Epithelial cell of proximal tubule (primary cell): ENCODE results near the gene UBE2H. TPM values are rescaled to one million over a fixed set of nuclear protein-coding genes. Genes with fewer than 3 reads are reported as not detected.

ENCODE experiments used
- DNase-seq: peaks from one replicate; pipeline ENCODE4 v3.0.0-alpha.2; 2011; ENCODE audit warnings: low read depth
- H3K4me3 ChIP-seq: 2 replicates; pipeline ENCODE4 v1.5.1; 2011; ENCODE audit warnings: low read depth, mild to moderate bottlenecking, low read length
- CTCF ChIP-seq: conservative IDR thresholded peaks from 2 replicates; pipeline ENCODE4 v1.5.1; 2012; ENCODE audit warnings: low read depth, mild to moderate bottlenecking, low read length
- total RNA-seq: library from RNA; depleted of rRNA; stranded (reverse); fragments of >200 nt; gene quantifications from 2 replicates; pipeline ENCODE4 v1.2.3, GENCODE V29; 2015

The UBE2H gene
- total RNA-seq, 1 donor from 2014 or later = 88.1 TPM

GRCh38 chr7:129848436-129848835, 104.3 kb downstream of the UBE2H start:
- no peak overlapping the region for H3K4me3 ChIP-seq
- no peak for DNase-seq
- no peak for TF ChIP-seq CTCF

GRCh38 chr7:129845972-129846327, 106.8 kb downstream of the UBE2H start:
- peak; percentile 76 for DNase-seq
- H3K4me3 ChIP-seq = no peak overlapping the region
- TF ChIP-seq CTCF = no peak

GRCh38 chr7:129845178-129845971, 107.4 kb downstream of the UBE2H start:
- H3K4me3 ChIP-seq = no peak overlapping the region
- DNase-seq = no peak
- no peak for TF ChIP-seq CTCF

GRCh38 chr7:129843978-129844840, 108.6 kb downstream of the UBE2H start:
- TF ChIP-seq CTCF = no peak
- no peak for DNase-seq

GRCh38 chr7:129843365-129843898, 109.3 kb downstream of the UBE2H start:
- no peak for TF ChIP-seq CTCF
- no peak overlapping the region for H3K4me3 ChIP-seq
- no peak for DNase-seq

More at GRCh38 chr7:129843978-129844840, 108.6 kb downstream of the UBE2H start:
- H3K4me3 ChIP-seq = no peak overlapping the region

- no peak for DNase-seq
- H3K4me3 ChIP-seq = no peak overlapping the region
- no peak for TF ChIP-seq CTCF
These were observed 111.3 kb downstream of the UBE2H start for GRCh38 chr7:129841465-129841864.
